ENCODE measurements around the gene SPG7.

Gene SPG7

DNA sequence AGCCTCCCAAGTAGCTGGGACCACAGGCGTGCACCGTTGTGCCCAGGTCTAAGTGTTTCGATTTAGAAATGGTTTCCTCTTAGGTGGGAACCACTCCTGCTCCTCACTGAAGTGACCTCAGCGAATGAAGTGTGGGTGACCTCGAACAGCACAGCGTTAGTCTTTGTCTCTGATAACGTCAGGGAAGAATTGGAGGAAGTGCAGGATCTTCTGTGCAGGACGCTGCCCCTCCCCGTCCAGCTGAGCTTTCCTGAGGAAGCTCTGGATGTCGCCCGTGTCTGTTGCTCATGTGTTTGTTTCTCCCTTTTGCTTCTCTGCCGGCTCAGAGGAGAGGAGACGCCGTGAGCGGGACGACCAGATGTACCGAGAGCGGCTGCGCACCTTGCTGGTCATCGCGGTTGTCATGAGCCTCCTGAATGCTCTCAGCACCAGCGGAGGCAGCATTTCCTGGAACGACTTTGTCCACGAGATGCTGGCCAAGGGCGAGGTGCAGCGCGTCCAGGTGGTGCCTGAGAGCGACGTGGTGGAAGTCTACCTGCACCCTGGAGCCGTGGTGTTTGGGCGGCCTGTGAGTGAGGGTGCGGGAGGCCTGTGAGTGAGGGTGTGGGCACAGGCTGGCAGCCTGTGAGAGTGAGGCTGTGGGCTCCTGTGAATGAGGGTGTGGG, 15.6 kb downstream of the SPG7 start:
- H3K27me3 ChIP-seq (ENCODE audit: control insufficient read depth, insufficient read depth, low read length): no peaks in the 10 kb centered on the region
- H3K9me3 ChIP-seq (replicated peaks; ENCODE audit: low read length): no peaks in the 10 kb centered on the region
- peaks cover 83% of the 10 kb centered on the region for H3K36me3 ChIP-seq (ENCODE audit: insufficient read depth, low read length)
- H3K4me3 ChIP-seq (ENCODE audit: low read length): no peak overlapping the region
- H3K4me2 ChIP-seq (ENCODE audit: low read length): no peak overlapping the region
- H3K4me1 ChIP-seq (ENCODE audit: control insufficient read depth, insufficient read depth, low read length): no peaks in the 10 kb centered on the region
- H3K9ac ChIP-seq (ENCODE audit: low read depth, low read length): no peak overlapping the region

DNA sequence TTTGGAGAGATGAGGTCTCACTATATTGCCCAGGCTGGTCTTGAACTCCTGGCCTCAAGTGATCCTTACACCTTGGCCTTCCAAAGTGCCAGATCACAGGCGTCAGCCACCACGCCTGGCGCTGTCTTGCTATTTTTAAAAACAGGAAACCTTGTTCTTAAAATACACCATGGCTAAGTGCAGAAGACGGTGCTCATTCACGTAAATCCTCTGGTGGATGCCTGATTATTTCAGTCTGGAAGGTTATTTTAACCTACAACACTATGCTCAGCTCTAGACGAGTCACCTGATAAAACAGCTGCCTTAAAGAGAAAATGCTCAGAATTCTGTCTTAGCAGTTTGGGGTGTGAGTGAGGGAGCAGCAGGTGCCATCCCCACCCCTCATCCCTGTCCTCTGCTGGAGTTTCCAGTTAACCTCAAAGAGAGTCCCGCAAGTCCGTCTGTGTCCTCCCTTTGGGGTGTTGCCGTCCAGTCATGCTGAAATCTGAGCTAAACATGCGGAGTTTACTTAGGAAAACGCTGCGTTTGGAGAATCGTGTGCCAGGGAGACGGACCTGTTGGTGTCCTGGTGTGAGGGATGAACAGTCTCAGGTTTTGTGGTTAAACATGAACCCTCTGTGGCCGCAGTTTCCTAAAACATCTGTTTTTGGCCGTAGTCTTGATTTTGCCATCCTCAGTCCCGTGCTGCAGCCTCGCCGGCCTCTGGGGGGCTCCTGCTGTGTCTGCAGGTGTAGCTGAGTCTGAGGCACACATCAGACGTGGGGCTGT, 17.1 kb downstream of the SPG7 start:
- Histone ChIP-seq H3K27me3 (ENCODE audit: control insufficient read depth, insufficient read depth, low read length) (no peaks in the 10 kb centered on the region), H3K9ac (ENCODE audit: low read depth, low read length) (no peak overlapping the region), H3K4me2 (ENCODE audit: low read length) (no peak overlapping the region), H3K4me3 (ENCODE audit: low read length) (no peak overlapping the region), H3K4me1 (ENCODE audit: control insufficient read depth, insufficient read depth, low read length) (no peaks in the 10 kb centered on the region), H3K9me3 (replicated peaks; ENCODE audit: low read length) (no peaks in the 10 kb centered on the region), H3K36me3 (ENCODE audit: insufficient read depth, low read length) (peaks cover 80% of the 10 kb centered on the region)

DNA sequence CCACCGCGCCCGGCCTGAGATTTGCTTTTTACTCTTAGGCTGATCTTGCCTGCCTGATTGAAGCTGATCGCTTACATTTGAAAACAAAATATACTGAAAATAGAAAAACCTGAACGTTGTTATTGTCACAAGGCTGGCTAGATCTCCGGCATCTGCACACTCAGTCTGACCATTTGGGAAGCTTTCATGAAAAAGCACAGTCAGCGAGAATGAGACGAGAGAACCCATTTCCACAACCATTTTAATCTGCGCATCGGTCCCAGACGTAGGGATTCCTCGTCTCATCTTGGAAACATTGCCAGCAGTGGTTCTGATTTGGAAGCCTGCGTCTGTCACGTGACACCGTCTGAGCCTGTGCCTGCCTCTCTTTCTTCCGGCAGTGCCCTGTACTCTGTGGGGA, 20.9 kb downstream of the SPG7 start:
- no peak overlapping the region for H3K4me2 ChIP-seq (ENCODE audit: low read length)

DNA sequence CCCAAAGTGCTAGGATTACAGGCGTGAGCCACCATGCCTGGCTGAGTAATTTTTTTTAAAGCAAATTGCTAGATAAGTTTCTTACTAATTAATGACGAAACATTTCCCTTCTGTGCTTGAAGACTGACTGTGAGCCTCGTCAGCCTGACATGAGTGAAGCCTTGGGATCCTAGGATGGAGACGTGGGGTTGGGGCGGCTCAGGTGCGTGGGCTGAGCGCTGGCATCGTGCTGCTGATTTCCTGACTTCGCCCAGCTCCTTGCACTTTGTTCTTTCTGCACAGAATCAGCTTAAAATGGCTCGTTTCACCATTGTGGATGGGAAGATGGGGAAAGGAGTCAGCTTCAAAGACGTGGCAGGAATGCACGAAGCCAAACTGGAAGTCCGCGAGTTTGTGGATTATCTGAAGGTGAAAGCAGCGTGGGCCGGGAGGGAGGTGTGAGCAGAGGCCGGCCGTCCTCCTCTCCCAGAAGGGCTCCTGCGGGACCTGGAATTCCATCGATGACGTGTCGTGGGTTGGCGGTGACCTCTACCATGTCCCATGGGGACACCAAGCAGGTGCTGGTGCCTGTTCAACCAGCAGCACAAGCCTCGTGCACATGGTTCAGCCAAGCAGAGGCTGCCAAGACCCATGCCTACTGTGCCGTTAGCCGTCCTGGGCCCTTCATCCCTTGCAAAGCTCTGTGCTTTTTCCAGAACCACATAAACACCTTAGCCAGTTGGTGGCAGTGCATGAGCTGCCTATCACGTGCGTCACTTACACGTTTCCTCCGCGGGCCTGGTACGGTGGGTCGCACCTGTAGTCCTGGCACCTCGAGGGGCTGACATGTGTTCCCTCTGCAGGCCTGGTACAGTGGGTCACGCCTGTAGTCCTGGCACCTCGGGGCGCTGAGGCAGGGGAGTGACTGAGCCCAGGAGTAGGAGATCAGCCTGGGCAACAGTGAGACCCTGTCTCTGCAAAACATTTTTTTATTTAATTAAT, 22.5 kb downstream of the SPG7 start:
- no peak overlapping the region for H3K4me2 ChIP-seq (ENCODE audit: low read length)
- no peaks in the 10 kb centered on the region for H3K4me1 ChIP-seq (ENCODE audit: control insufficient read depth, insufficient read depth, low read length)
- no peaks in the 10 kb centered on the region for H3K9me3 ChIP-seq (replicated peaks; ENCODE audit: low read length)
- no peak overlapping the region for H3K4me3 ChIP-seq (ENCODE audit: low read length)
- H3K36me3 ChIP-seq (ENCODE audit: insufficient read depth, low read length): peaks cover 82% of the 10 kb centered on the region
- H3K9ac ChIP-seq (ENCODE audit: low read depth, low read length): no peak overlapping the region
- H3K27me3 ChIP-seq (ENCODE audit: control insufficient read depth, insufficient read depth, low read length): no peaks in the 10 kb centered on the region

More for the DNA sequence above, 20.9 kb downstream of the SPG7 start:
- Histone ChIP-seq H3K27me3 (ENCODE audit: control insufficient read depth, insufficient read depth, low read length) (no peaks in the 10 kb centered on the region), H3K9ac (ENCODE audit: low read depth, low read length) (no peak overlapping the region), H3K36me3 (ENCODE audit: insufficient read depth, low read length) (peaks cover 82% of the 10 kb centered on the region), H3K9me3 (replicated peaks; ENCODE audit: low read length) (no peaks in the 10 kb centered on the region), H3K4me3 (ENCODE audit: low read length) (no peak overlapping the region), H3K4me1 (ENCODE audit: control insufficient read depth, insufficient read depth, low read length) (no peaks in the 10 kb centered on the region)

DNA sequence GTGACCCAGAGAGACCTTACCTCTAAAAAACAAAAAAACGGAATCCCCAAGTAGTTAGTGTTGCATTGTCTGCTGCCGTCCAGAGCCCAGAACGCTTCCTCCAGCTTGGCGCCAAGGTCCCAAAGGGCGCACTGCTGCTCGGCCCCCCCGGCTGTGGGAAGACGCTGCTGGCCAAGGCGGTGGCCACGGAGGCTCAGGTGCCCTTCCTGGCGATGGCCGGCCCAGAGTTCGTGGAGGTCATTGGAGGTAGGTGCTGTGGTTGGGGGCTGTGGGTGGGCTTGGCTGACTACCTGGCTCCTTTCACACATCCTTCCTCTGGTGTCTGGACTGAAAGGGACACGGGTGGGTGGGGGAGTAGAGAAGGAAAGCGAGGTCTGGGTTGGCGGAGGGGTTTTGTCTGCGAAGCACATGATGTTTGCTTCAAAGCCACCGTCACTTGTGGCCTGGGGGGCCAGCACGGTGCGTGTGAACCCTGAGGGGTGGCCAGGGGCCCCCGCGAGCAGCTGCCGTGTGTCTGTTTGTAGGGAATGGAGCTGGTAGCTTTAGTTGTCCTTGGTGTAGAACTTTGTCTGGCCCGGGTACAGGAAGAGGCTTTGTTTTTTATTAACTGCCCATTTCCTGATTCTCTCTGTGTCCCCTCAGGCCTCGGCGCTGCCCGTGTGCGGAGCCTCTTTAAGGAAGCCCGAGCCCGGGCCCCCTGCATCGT, 23.8 kb downstream of the SPG7 start:
- no peaks in the 10 kb centered on the region for H3K27me3 ChIP-seq (ENCODE audit: control insufficient read depth, insufficient read depth, low read length)
- no peak overlapping the region for H3K4me3 ChIP-seq (ENCODE audit: low read length)
- no peak overlapping the region for H3K9ac ChIP-seq (ENCODE audit: low read depth, low read length)
- no peaks in the 10 kb centered on the region for H3K4me1 ChIP-seq (ENCODE audit: control insufficient read depth, insufficient read depth, low read length)
- H3K4me2 ChIP-seq (ENCODE audit: low read length): no peak overlapping the region
- no peaks in the 10 kb centered on the region for H3K9me3 ChIP-seq (replicated peaks; ENCODE audit: low read length)
- H3K36me3 ChIP-seq (ENCODE audit: insufficient read depth, low read length): peaks cover 73% of the 10 kb centered on the region

DNA sequence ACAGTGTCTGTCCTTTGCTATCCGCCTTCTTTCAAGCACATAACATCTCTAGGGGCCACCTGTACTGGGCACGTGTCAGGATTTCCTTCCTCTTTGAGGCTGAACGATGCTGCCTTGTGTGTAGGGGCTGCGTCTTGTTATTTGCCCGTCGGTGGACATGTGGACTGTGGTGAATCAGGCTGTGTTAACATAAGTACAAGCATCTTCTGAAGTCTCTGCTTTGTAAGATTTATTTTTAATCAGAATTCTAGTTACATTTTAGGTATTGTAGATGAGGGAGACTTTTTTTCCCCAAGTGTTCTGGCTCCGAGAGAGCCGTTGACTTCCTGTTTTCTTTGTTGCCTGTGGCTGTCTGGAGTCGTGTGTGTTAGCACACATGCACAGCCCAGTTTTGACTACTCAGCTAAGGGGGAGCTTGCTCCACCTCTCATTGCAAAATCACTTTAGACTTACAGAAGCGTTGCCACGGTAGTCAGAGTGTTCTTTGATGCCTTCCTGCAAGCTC, 26.1 kb downstream of the SPG7 start:
- Histone ChIP-seq H3K9me3 (replicated peaks; ENCODE audit: low read length) (no peaks in the 10 kb centered on the region), H3K9ac (ENCODE audit: low read depth, low read length) (no peak overlapping the region), H3K4me1 (ENCODE audit: control insufficient read depth, insufficient read depth, low read length) (no peaks in the 10 kb centered on the region), H3K4me2 (ENCODE audit: low read length) (no peak overlapping the region), H3K4me3 (ENCODE audit: low read length) (no peak overlapping the region), H3K27me3 (ENCODE audit: control insufficient read depth, insufficient read depth, low read length) (no peaks in the 10 kb centered on the region), H3K36me3 (ENCODE audit: insufficient read depth, low read length) (peaks cover 77% of the 10 kb centered on the region)

DNA sequence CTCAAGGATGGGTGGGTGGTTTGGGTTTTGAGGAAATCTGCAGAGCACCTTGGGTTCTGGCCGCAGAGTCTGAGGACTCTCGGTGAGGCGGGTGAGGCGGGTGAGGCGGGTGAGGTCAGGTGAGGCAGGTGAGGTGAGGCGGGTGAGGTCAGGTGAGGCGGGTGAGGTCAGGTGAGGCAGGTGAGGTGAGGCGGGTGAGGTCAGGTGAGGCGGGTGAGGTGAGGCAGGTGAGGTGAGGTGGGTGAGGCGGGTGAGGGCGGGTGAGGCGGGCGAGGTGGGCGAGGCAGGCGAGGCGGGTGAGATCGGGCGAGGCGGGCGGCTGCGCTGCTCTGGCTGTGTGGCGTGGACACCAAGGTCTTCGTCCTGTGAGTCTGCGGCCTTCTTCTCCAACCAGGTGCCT, 28.2 kb downstream of the SPG7 start:
- Histone ChIP-seq H3K4me2 (ENCODE audit: low read length) (no peak overlapping the region), H3K36me3 (ENCODE audit: insufficient read depth, low read length) (peaks cover 79% of the 10 kb centered on the region), H3K9ac (ENCODE audit: low read depth, low read length) (no peak overlapping the region), H3K9me3 (replicated peaks; ENCODE audit: low read length) (no peaks in the 10 kb centered on the region), H3K27me3 (ENCODE audit: control insufficient read depth, insufficient read depth, low read length) (no peaks in the 10 kb centered on the region), H3K4me3 (ENCODE audit: low read length) (no peak overlapping the region), H3K4me1 (ENCODE audit: control insufficient read depth, insufficient read depth, low read length) (no peaks in the 10 kb centered on the region)

DNA sequence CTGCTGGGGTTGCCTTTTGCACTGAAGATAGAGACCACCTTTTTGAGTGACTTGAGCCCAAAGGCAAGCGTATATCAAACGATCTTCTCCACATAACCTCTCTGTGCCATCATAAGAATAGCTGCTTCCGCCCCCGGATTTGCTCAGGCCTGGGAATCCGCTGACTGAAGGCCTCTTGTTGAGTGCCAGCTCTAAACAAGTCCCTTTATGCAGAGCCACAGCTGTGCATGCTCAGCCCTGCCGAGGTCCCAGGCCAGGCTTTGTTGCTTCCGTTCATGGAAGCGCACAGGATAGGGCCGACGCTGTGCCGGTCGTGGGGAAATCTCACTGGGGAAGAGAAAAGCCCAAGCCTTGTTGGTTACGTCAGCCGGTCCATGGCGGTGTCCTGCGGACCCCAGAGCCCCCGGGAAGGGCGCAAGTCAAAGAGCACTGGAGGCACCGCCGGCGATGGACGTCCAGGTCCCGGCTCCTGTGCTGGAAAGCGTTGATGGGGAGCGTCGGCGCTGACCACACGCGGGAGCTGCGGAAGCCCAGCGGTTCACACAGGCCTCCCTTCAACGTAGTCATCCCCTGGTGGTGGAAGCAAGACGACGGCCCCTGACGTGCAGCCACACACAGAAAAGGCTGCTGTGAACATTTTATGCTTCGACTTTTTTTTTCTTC, 28.8 kb downstream of the SPG7 start:
- H3K9ac ChIP-seq (ENCODE audit: low read depth, low read length): no peak overlapping the region
- H3K4me1 ChIP-seq (ENCODE audit: control insufficient read depth, insufficient read depth, low read length): no peaks in the 10 kb centered on the region
- no peaks in the 10 kb centered on the region for H3K9me3 ChIP-seq (replicated peaks; ENCODE audit: low read length)
- H3K4me3 ChIP-seq (ENCODE audit: low read length): no peak overlapping the region
- H3K4me2 ChIP-seq (ENCODE audit: low read length): no peak overlapping the region
- peaks cover 77% of the 10 kb centered on the region for H3K36me3 ChIP-seq (ENCODE audit: insufficient read depth, low read length)
- H3K27me3 ChIP-seq (ENCODE audit: control insufficient read depth, insufficient read depth, low read length): no peaks in the 10 kb centered on the region

DNA sequence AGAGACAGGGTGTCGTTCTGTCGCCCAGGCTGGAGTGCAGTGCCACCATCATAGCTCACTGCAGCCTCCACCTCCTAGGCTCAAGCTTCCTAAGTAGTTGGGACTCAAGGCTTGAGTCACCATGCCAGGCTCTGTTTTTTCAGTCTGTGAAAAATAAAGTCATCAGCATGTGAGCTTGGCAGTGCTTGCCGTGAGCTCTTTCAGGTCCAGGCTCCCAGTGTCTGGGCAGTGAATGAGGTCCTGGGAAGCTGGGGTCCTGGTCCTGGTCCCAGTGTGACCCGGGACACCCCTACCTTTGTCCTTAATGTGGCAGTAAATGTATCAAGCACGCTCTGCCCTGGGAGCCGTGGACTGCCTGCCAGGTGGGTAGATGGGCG, 29.3 kb downstream of the SPG7 start:
- Histone ChIP-seq H3K4me3 (ENCODE audit: low read length) (no peak overlapping the region), H3K4me2 (ENCODE audit: low read length) (no peak overlapping the region), H3K27me3 (ENCODE audit: control insufficient read depth, insufficient read depth, low read length) (no peaks in the 10 kb centered on the region), H3K9me3 (replicated peaks; ENCODE audit: low read length) (no peaks in the 10 kb centered on the region), H3K9ac (ENCODE audit: low read depth, low read length) (no peak overlapping the region), H3K36me3 (ENCODE audit: insufficient read depth, low read length) (peaks cover 77% of the 10 kb centered on the region), H3K4me1 (ENCODE audit: control insufficient read depth, insufficient read depth, low read length) (no peaks in the 10 kb centered on the region)

DNA sequence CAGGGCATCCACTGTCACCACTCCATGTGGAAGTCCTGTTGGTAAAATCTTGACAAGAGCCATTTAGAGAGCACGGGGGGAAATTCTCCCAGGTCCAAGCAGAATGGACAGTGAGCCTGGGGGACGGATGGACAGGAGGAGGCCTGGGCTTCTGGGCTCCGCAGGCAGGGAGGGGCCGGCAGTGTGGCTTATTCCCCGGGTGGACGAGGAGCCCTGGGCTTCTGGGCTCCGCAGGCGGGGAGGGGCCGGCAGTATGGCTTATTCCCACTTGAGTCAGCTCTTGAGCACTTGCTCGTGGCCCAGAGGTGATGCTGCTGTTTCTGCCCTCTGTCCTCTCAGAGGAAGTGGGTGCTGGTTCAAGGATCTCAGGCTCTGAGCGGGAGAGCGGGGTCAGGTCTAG, 30.1 kb downstream of the SPG7 start:
- Histone ChIP-seq H3K36me3 (ENCODE audit: insufficient read depth, low read length) (peaks cover 74% of the 10 kb centered on the region), H3K4me3 (ENCODE audit: low read length) (no peak overlapping the region)

More for the DNA sequence above, 30.1 kb downstream of the SPG7 start:
- H3K27me3 ChIP-seq (ENCODE audit: control insufficient read depth, insufficient read depth, low read length): no peaks in the 10 kb centered on the region
- H3K4me1 ChIP-seq (ENCODE audit: control insufficient read depth, insufficient read depth, low read length): no peaks in the 10 kb centered on the region
- H3K9me3 ChIP-seq (replicated peaks; ENCODE audit: low read length): no peaks in the 10 kb centered on the region
- no peak overlapping the region for H3K9ac ChIP-seq (ENCODE audit: low read depth, low read length)
- H3K4me2 ChIP-seq (ENCODE audit: low read length): no peak overlapping the region
